H1 (cell line): ENCODE data around the gene OTUD4. TPM values are rescaled to one million over a fixed set of nuclear protein-coding genes. Genes with fewer than 3 reads are reported as not detected.

ENCODE experiments used
- CTCF ChIA-PET: fragments of 300-600 bp; sonication (Branson Sonifier 250); formaldehyde crosslinking; loops from one replicate; lab custom pipeline; 2021; ENCODE audit not compliant: partially characterized antibody; lab: Charles Lee
- POLR2A ChIA-PET: fragments of 300-600 bp; sonication (Branson Sonifier 250); formaldehyde crosslinking; loops from one replicate; lab custom pipeline; 2021; ENCODE audit warnings: inconsistent platforms; ENCODE audit not compliant: partially characterized antibody; lab: Charles Lee
- DNase-seq, 2 experiments: peaks; one replicate each; pipeline versions ENCODE4 v3.0.0 to v3.0.0-alpha.2; 2010 to 2022; ENCODE audit warnings: low spot score in 2 of 2, low read depth in 1 of 2, mixed read lengths in 1 of 2
- FAIRE-seq: peaks from 2 replicates; lab custom pipeline; 2011; peaks lifted over from hg19 to GRCh38; lab: Jason Lieb, UNC
- H2AFZ ChIP-seq: 2 replicates; pipeline ENCODE4 v1.8.1; 2012; ENCODE audit warnings: low read length, inconsistent platforms
- H2AK5ac ChIP-seq: 2 replicates; pipeline ENCODE4 v1.6.1; 2013; ENCODE audit warnings: low read depth, low read length
- H2BK120ac ChIP-seq: replicated peaks from 2 replicates; pipeline ENCODE3; 2013; ENCODE audit warnings: low read depth, low read length, inconsistent platforms
- H2BK12ac ChIP-seq: 2 replicates; pipeline ENCODE4 v1.6.1; 2013; ENCODE audit warnings: low read depth, low read length
- H2BK15ac ChIP-seq: 2 replicates; pipeline ENCODE4 v1.6.1; 2013; ENCODE audit warnings: low read length
- H2BK20ac ChIP-seq: 2 replicates; pipeline ENCODE4 v1.6.1; 2013; ENCODE audit warnings: low read length
- H2BK5ac ChIP-seq: 2 replicates; pipeline ENCODE4 v1.6.1; 2013; ENCODE audit warnings: low read depth, low read length
- H3K14ac ChIP-seq: 2 replicates; pipeline ENCODE4 v1.6.1; 2013; ENCODE audit warnings: inconsistent platforms; ENCODE audit not compliant: insufficient read length
- H3K18ac ChIP-seq: 2 replicates; pipeline ENCODE4 v1.6.1; 2013; ENCODE audit warnings: low read length; ENCODE audit errors: extremely low read depth
- H3K23ac ChIP-seq: 2 replicates; pipeline ENCODE4 v1.6.1; 2013; ENCODE audit warnings: inconsistent platforms; ENCODE audit not compliant: insufficient read length
- H3K23me2 ChIP-seq: 2 replicates; pipeline ENCODE4 v1.6.1; 2013; ENCODE audit warnings: low read depth, low read length
- H3K27ac ChIP-seq: 2 replicates; pipeline ENCODE4 v1.6.1; 2011; ENCODE audit warnings: low read depth, low read length, inconsistent platforms
- H3K27me3 ChIP-seq, 4 experiments: replicated peaks in 1 of 4; 1 replicate in 1 of 4; 2 replicates in 3 of 4; pipeline versions ENCODE4 v1.6.1 to v1.8.1; 2011 to 2013; ENCODE audit warnings: low read length in 3 of 4, mild to moderate bottlenecking in 3 of 4, inconsistent platforms in 2 of 4, mixed read lengths in 2 of 4, moderate library complexity in 1 of 4; ENCODE audit not compliant: control insufficient read depth in 3 of 4, insufficient read depth in 3 of 4; ENCODE audit errors: extremely low read depth in 1 of 4
- H3K36me3 ChIP-seq, 4 experiments: 2 replicates each; pipeline versions ENCODE4 v1.6.1 to v1.8.1; 2011 to 2013; ENCODE audit warnings: mild to moderate bottlenecking in 4 of 4, low read length in 3 of 4, moderate library complexity in 2 of 4, control low read depth in 1 of 4, inconsistent platforms in 1 of 4; ENCODE audit not compliant: insufficient read depth in 4 of 4, control insufficient read depth in 2 of 4
- H3K4ac ChIP-seq: replicated peaks from 2 replicates; pipeline ENCODE3; 2013; ENCODE audit warnings: low read length, low read depth, mixed read lengths, inconsistent platforms; ENCODE audit not compliant: insufficient read length
- H3K4me1 ChIP-seq, 4 experiments: replicated peaks in 1 of 4; 1 replicate in 1 of 4; 2 replicates in 3 of 4; pipeline versions ENCODE4 v1.6.1 to v1.8.1; 2011 to 2013; ENCODE audit warnings: low read length in 3 of 4, inconsistent platforms in 2 of 4, mixed read lengths in 1 of 4; ENCODE audit not compliant: insufficient read depth in 4 of 4, control insufficient read depth in 3 of 4
- H3K4me2 ChIP-seq, 2 experiments: 2 replicates each; pipeline versions ENCODE4 v1.6.1 to v1.8.1; 2011 to 2013; ENCODE audit warnings: low read depth in 2 of 2, low read length in 2 of 2, control low read depth in 1 of 2, inconsistent platforms in 1 of 2, mild to moderate bottlenecking in 1 of 2; ENCODE audit not compliant: insufficient read depth in 1 of 2
- H3K4me3 ChIP-seq, 4 experiments: fragments of 200-600, 300-600 bp in 1 of 4; sonication (generic), shearing (Covaris generic), sonication (Bioruptor Twin) in 1 of 4; 2 replicates each; pipeline versions ENCODE4 v1.5.1 to v1.8.1; 2011 to 2016; ENCODE audit warnings: low read length in 4 of 4, low read depth in 3 of 4, control low read depth in 2 of 4, inconsistent platforms in 2 of 4, mild to moderate bottlenecking in 2 of 4, mixed read lengths in 1 of 4, moderate library complexity in 1 of 4; ENCODE audit not compliant: insufficient read depth in 2 of 4; ENCODE audit errors: extremely low read depth in 1 of 4
- H3K56ac ChIP-seq: replicated peaks from 2 replicates; pipeline ENCODE3; 2013; ENCODE audit warnings: low read depth, mild to moderate bottlenecking, mixed read lengths, low read length, inconsistent platforms; ENCODE audit not compliant: insufficient read length
- H3K79me1 ChIP-seq: 2 replicates; pipeline ENCODE4 v1.6.1; 2013; ENCODE audit warnings: low read depth, low read length, control low read depth
- H3K79me2 ChIP-seq, 2 experiments: 2 replicates each; pipeline versions ENCODE4 v1.6.1 to v1.8.1; 2012 to 2013; ENCODE audit warnings: low read length in 2 of 2, mild to moderate bottlenecking in 2 of 2, inconsistent platforms in 1 of 2; ENCODE audit not compliant: insufficient read depth in 2 of 2, control insufficient read depth in 1 of 2
- H3K9ac ChIP-seq, 4 experiments: replicated peaks in 1 of 4; 1 replicate in 1 of 4; 2 replicates in 3 of 4; pipeline versions ENCODE4 v1.6.1 to v1.8.1; 2011 to 2013; ENCODE audit warnings: low read depth in 3 of 4, low read length in 3 of 4, control low read depth in 2 of 4, mild to moderate bottlenecking in 2 of 4, moderate library complexity in 2 of 4, inconsistent platforms in 1 of 4; ENCODE audit errors: extremely low read depth in 1 of 4
- H3K9me3 ChIP-seq, 2 experiments: 2 replicates each; pipeline versions ENCODE4 v1.6.1 to v1.8.1; 2012 to 2013; ENCODE audit warnings: mild to moderate bottlenecking in 2 of 2, moderate library complexity in 2 of 2, control low read depth in 1 of 2, inconsistent platforms in 1 of 2, low read depth in 1 of 2, low read length in 1 of 2, mixed read lengths in 1 of 2; ENCODE audit not compliant: insufficient read depth in 2 of 2
- H4K20me1 ChIP-seq, 2 experiments: replicated peaks in 1 of 2; 2 replicates each; pipeline versions ENCODE3 to v1.8.1; 2011 to 2013; ENCODE audit warnings: inconsistent platforms in 2 of 2, low read length in 2 of 2, mild to moderate bottlenecking in 1 of 2; ENCODE audit not compliant: insufficient read depth in 2 of 2, control insufficient read depth in 1 of 2
- H4K5ac ChIP-seq: 2 replicates; pipeline ENCODE4 v1.6.1; 2013; ENCODE audit warnings: low read length, low read depth, mixed read lengths, inconsistent platforms; ENCODE audit not compliant: insufficient read length
- H4K8ac ChIP-seq: 2 replicates; pipeline ENCODE4 v1.8.0; 2013; ENCODE audit warnings: mild to moderate bottlenecking, moderate library complexity, low read length, inconsistent platforms; ENCODE audit not compliant: insufficient read depth; ENCODE audit errors: extremely low read depth
- H4K91ac ChIP-seq: replicated peaks from 2 replicates; pipeline ENCODE3; 2013; ENCODE audit warnings: low read length, mixed read lengths, inconsistent platforms; ENCODE audit not compliant: insufficient read length
- ATF2 ChIP-seq: IDR thresholded peaks from 2 replicates; pipeline ENCODE4 v1.6.1; 2012; ENCODE audit warnings: low read length, inconsistent platforms
- CEBPB ChIP-seq: IDR thresholded peaks from 2 replicates; pipeline ENCODE4 v1.6.1; 2012; ENCODE audit warnings: low read depth, low read length
- POLR2AphosphoS5 ChIP-seq: IDR thresholded peaks from 2 replicates; pipeline ENCODE4 v1.6.1; 2011; ENCODE audit warnings: low read depth, low read length
- ZNF274 ChIP-seq: IDR thresholded peaks from 2 replicates; pipeline ENCODE4 v1.7.0; 2012; ENCODE audit warnings: low read length, borderline replicate concordance; ENCODE audit errors: extremely low read depth
- WGBS, 2 experiments: shearing (Covaris generic) in 1 of 2; methylation state at CpG; one replicate each; pipeline versions ENCODE4 v1.1.6 to v1.1.7; 2013 to 2015; ENCODE audit warnings: low lambda C conversion rate in 2 of 2, mixed read lengths in 2 of 2, inconsistent platforms in 1 of 2, low coverage in 1 of 2, missing lambda C conversion rate in 1 of 2; ENCODE audit not compliant: insufficient replicate concordance in 2 of 2, insufficient coverage in 1 of 2, insufficient read length in 1 of 2; ENCODE audit errors: extremely low coverage in 1 of 2, missing lambda C conversion rate in 1 of 2; 5-methylcytosine and 5-hydroxymethylcytosine counted together
- polyA plus RNA-seq, 7 experiments: library from polyadenylated mRNA; depleted of rRNA in 3 of 7; stranded (reverse) in 5 of 7; unstranded in 2 of 7; fragments of >200 nt in 5 of 7; fragments of 200-250 nt in 2 of 7; gene quantifications; 1 replicate in 5 of 7; 2 replicates in 1 of 7; 4 replicates in 1 of 7; pipeline versions ENCODE4 v1.2.1 to v1.2.3, GENCODE V29; 2011 to 2013; ENCODE audit warnings: missing spikeins in 2 of 7, mixed read lengths in 2 of 7
- total RNA-seq: library from RNA; stranded (reverse); fragmentation: NEBNext Ultra II Directional; extraction: Animal tissue kit (Norgen Biotek cat#: 25700); gene quantifications from 2 replicates; pipeline ENCODE4 v1.2.1, GENCODE V29; 2021

The OTUD4 gene
- total and polyA plus RNA-seq, 2 of the 8 experiments (the other 6 are each of a cell fraction or from before 2014, with no cell fraction given) = 17.4 to 57.0 TPM

DNA sequence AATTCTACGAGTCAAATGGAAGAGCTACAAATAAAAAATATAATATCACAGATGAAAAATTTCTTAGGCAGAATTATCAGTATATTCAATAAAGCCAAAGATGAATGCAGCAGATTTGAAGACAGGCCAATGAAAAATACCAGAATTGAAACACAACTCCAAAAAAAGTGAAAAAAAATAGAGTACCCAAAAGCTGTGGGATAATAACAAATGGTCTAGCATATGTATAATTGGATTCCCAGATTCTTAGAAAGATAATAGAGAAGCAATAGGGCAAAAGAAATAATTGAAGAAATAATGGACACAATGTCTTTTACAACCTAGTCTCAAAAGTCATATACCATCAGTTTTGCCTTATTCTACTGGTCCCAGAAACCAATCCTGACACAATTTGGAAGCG lies 86.8 kb downstream of the OTUD4 start:
- Histone ChIP-seq H3K4ac (no peak overlapping the region), H3K14ac (no peak overlapping the region), H2BK20ac (no peak overlapping the region), H4K91ac (no peak overlapping the region), H3K23me2 (no peaks in the 10 kb centered on the region), H3K36me3 (peaks cover 3 to 45% (median 15%) of the 10 kb centered on the region in 4 experiments), H4K20me1 (peaks cover 1 to 5% of the 10 kb centered on the region in 2 experiments), H3K27ac (no peak overlapping the region), H3K18ac (no peak overlapping the region), H3K79me2 (peaks cover 8 to 76% of the 10 kb centered on the region in 2 experiments), H2AFZ (no peak overlapping the region), H2BK15ac (no peak overlapping the region), H4K8ac (no peak overlapping the region), H3K23ac (no peak overlapping the region), H3K4me3 (no peak overlapping the region), H3K9me3 (no peaks in the 10 kb centered on the region; a peak in 1 of 4 replicates), H3K56ac (no peak overlapping the region), H3K4me1 (peaks cover 0 to 6% (median 1%) of the 10 kb centered on the region in 4 experiments; a peak in 2 of 7 replicates), H3K79me1 (peaks cover 2% of the 10 kb centered on the region; the same call in 1 of the 2 replicates), H2BK5ac (no peak overlapping the region), H3K9ac (no peak overlapping the region), H3K27me3 (no peaks in the 10 kb centered on the region), H2BK120ac (no peak overlapping the region), H3K4me2 (no peak overlapping the region), H2BK12ac (no peak overlapping the region), H4K5ac (no peak overlapping the region), H2AK5ac (no peak overlapping the region)
- ChIA-PET POLR2A (interaction anchor here (1.0 kb wide), 1 partner anchor 38 kb away, joined by 4 read pairs; no protein-coding TSS in a partner anchor), CTCF (interaction anchor here (0.6 to 0.7 kb wide), 2 partner anchors 425 to 798 kb away, joined by 3 to 5 read pairs; no protein-coding TSS in a partner anchor)
- no peak for TF ChIP-seq ATF2
- TF ChIP-seq ZNF274 = no peak
- TF ChIP-seq CEBPB = no peak
- TF ChIP-seq POLR2AphosphoS5 = no peak
- DNase-seq = no peak
- WGBS, 2 experiments = 93% methylated on average over 2 of the region's 2 CpGs; no CpG with 5 or more reads in 1 of the 2 experiments
- no peak for FAIRE-seq
